ENCODE data around the gene BTG4.

GRCh38 chr11:111514216-111515031, 2.2 kb upstream of the BTG4 start, which contains the start of gene HOATZ:
- peak; percentile 18 to 32 (median 19); a peak in 2 of 4 replicates for TF ChIP-seq CTCF (IDR thresholded peaks at IDR 0.05; ENCODE audit: control extremely low read depth in 1 of 3, insufficient read depth in 1 of 3, low read depth in 1 of 3, low read length in 3 of 3)
- no peak for TF ChIP-seq EZH2 (IDR thresholded peaks at IDR 0.05; ENCODE audit: low read depth, low read length, severe bottlenecking)
- TF ChIP-seq YY1 (IDR thresholded peaks at IDR 0.05; ENCODE audit: low read depth, low read length): no peak
- peak in 1 of 2 experiments; percentile 79; a peak in 1 of 4 replicates for TF ChIP-seq SIN3A (conservative IDR thresholded peaks at IDR 0.05 in 1 of 2, IDR thresholded peaks at IDR 0.05 in 1 of 2; ENCODE audit: low read depth in 1 of 2, low read length in 2 of 2)
- TF ChIP-seq POLR2A (IDR thresholded peaks at IDR 0.05; ENCODE audit: control extremely low read depth in 1 of 2, low read depth in 2 of 2, low read length in 2 of 2): no peak
- TF ChIP-seq PHF8 (conservative IDR thresholded peaks at IDR 0.05; ENCODE audit: low read depth, low read length): no peak

Measured in H1 (cell line).